Suprapubic skin (tissue), 4 donors: Measurements from ENCODE around the gene MRPL46. TPM values are rescaled to one million over a fixed set of nuclear protein-coding genes. Genes with fewer than 3 reads are reported as not detected.

Source experiments
- DNase-seq, 2 donors: peaks; one replicate each; pipeline ENCODE4 v3.0.0-alpha.2; 2019; ENCODE audit warnings: low spot score in 2 of 2
- H3K27ac ChIP-seq: fragments of 200-600 bp; sonication (generic); one replicate; pipeline ENCODE4 v1.5.1; 2019
- H3K27me3 ChIP-seq: fragments of 200-600 bp; sonication (generic); one replicate; pipeline ENCODE4 v1.5.1; 2019
- H3K36me3 ChIP-seq: fragments of 200-600 bp; sonication (generic); one replicate; pipeline ENCODE4 v1.5.1; 2019
- H3K4me1 ChIP-seq: fragments of 200-600 bp; sonication (generic); one replicate; pipeline ENCODE4 v1.5.1; 2019
- H3K4me3 ChIP-seq: fragments of 200-600 bp; sonication (generic); one replicate; pipeline ENCODE4 v1.5.1; 2019; ENCODE audit warnings: mild to moderate bottlenecking
- H3K9me3 ChIP-seq: fragments of 200-600 bp; sonication (generic); one replicate; pipeline ENCODE4 v1.5.1; 2019
- CTCF ChIP-seq, 2 donors: fragments of 200-600 bp in 1 of 2; fragments of 450-650 bp in 1 of 2; sonication (generic) in 1 of 2; IDR thresholded peaks; one replicate each; pipeline ENCODE4 v1.5.1; 2016 to 2019; ENCODE audit warnings: antibody characterized with exemption in 2 of 2, mild to moderate bottlenecking in 1 of 2, moderate library complexity in 1 of 2
- EP300 ChIP-seq: sonication (generic); formaldehyde crosslinking; IDR thresholded peaks from one replicate; pipeline ENCODE4 v1.6.1; 2017; ENCODE audit warnings: antibody characterized with exemption
- POLR2A ChIP-seq, 2 donors: fragments of 450-650 bp; IDR thresholded peaks; one replicate each; pipeline ENCODE4 v1.6.1; 2017; ENCODE audit warnings: antibody characterized with exemption in 2 of 2, mild to moderate bottlenecking in 2 of 2, moderate library complexity in 2 of 2
- POLR2AphosphoS5 ChIP-seq, 3 donors: sonication (generic); formaldehyde crosslinking; IDR thresholded peaks; one replicate each; pipeline ENCODE4 v1.6.1; 2017; ENCODE audit warnings: antibody characterized with exemption in 3 of 3
- WGBS: methylation state at CpG from one replicate; pipeline ENCODE4 v1.1.5; 2018; 5-methylcytosine and 5-hydroxymethylcytosine counted together
- total RNA-seq, 4 donors: library from RNA; depleted of rRNA; stranded (reverse); fragments of >200 nt; gene quantifications; one replicate each; pipeline ENCODE4 v1.1.0, GENCODE V29; 2016

Gene MRPL46
- total RNA-seq, 4 donors from 2014 or later = 12.1 to 19.4 (median 15.7) TPM

GRCh38 chr15:88426304-88426703 is 40.9 kb downstream of the MRPL46 start:
- Histone ChIP-seq H3K27ac (no peak overlapping the region), H3K4me1 (no peaks in the 10 kb centered on the region), H3K4me3 (no peak overlapping the region), H3K9me3 (no peaks in the 10 kb centered on the region), H3K36me3 (no peaks in the 10 kb centered on the region), H3K27me3 (peaks cover 11% of the 10 kb centered on the region)
- no peak for DNase-seq
- TF ChIP-seq CTCF (IDR thresholded peaks at IDR 0.05) (no peak), POLR2AphosphoS5 (IDR thresholded peaks at IDR 0.05) (no peak), EP300 (no peak), POLR2A (IDR thresholded peaks at IDR 0.05) (no peak)
- WGBS = 79% methylated on average over 2 of the region's 2 CpGs

- no peaks in the 10 kb centered on the region for H3K9me3 ChIP-seq
- TF ChIP-seq EP300 (no peak), POLR2AphosphoS5 (IDR thresholded peaks at IDR 0.05) (no peak), CTCF (IDR thresholded peaks at IDR 0.05) (no peak), POLR2A (IDR thresholded peaks at IDR 0.05) (no peak)
- H3K27me3 ChIP-seq = peaks cover 11% of the 10 kb centered on the region
- no peak overlapping the region for H3K4me3 ChIP-seq
- 90% methylated on average over 8 of the region's 8 CpGs for WGBS
- H3K36me3 ChIP-seq = no peaks in the 10 kb centered on the region
- H3K4me1 ChIP-seq = no peaks in the 10 kb centered on the region
- DNase-seq = no peak
- no peak overlapping the region for H3K27ac ChIP-seq
Measured at GRCh38 chr15:88423331-88423730, 43.9 kb downstream of the MRPL46 start.

GRCh38 chr15:88419830-88420229 is 47.4 kb downstream of the MRPL46 start:
- Histone ChIP-seq H3K27ac (no peak overlapping the region), H3K36me3 (no peaks in the 10 kb centered on the region)
- no peak for TF ChIP-seq EP300
- no peak for TF ChIP-seq POLR2AphosphoS5 (IDR thresholded peaks at IDR 0.05)
- no peak for TF ChIP-seq CTCF (IDR thresholded peaks at IDR 0.05)
- TF ChIP-seq POLR2A (IDR thresholded peaks at IDR 0.05) = no peak

More at GRCh38 chr15:88419830-88420229, 47.4 kb downstream of the MRPL46 start:
- 65% methylated on average over 3 of the region's 3 CpGs for WGBS
- DNase-seq = no peak
- Histone ChIP-seq H3K9me3 (no peaks in the 10 kb centered on the region), H3K4me1 (no peaks in the 10 kb centered on the region), H3K27me3 (peaks cover 9% of the 10 kb centered on the region), H3K4me3 (no peak overlapping the region)

Other genes starting within 250 kb of the MRPL46 start
- 10 to 100 TPM in 1 of 4 donors, 1 to 10 TPM in 3; 5.3 to 11.7 (median 6.3) TPM for gene NTRK3, start 210.6 kb downstream of the MRPL46 start, total RNA-seq
- 10 to 100 TPM; 20.0 to 32.7 (median 28.9) TPM for gene MRPS11, start 320 bp upstream of the MRPL46 start, total RNA-seq
- 10 to 100 TPM in 1 of 4 donors, 1 to 10 TPM in 3; 4.3 to 12.2 (median 6.7) TPM for gene DET1, start 79.3 kb upstream of the MRPL46 start, total RNA-seq
- gene AEN, start 154.0 kb upstream of the MRPL46 start, total RNA-seq = 10 to 100 TPM in 2 of 4 donors, 1 to 10 TPM in 2; 9.3 to 29.3 (median 17.3) TPM
- gene ISG20, start 171.6 kb upstream of the MRPL46 start, total RNA-seq = 10 to 100 TPM in 3 of 4 donors, 1 to 10 TPM in 1; 6.1 to 15.1 (median 12.9) TPM